Stimulated activated CD4-positive, alpha-beta T cell treated with anti-CD3 and anti-CD28 coated beads, TNF-alpha, amount 100 ng/mL, for 4 hours (primary cell): ENCODE results near the gene CTBS.
A peak's percentile ranks its signal among the peaks of the same experiment; 100 is the strongest.

Experiments used
- DNase-seq, 3 experiments: peaks; one replicate each; pipeline ENCODE4 v3.0.0-alpha.2; 2020; ENCODE audit warnings: low read depth in 3 of 3

The CTBS gene

DNA sequence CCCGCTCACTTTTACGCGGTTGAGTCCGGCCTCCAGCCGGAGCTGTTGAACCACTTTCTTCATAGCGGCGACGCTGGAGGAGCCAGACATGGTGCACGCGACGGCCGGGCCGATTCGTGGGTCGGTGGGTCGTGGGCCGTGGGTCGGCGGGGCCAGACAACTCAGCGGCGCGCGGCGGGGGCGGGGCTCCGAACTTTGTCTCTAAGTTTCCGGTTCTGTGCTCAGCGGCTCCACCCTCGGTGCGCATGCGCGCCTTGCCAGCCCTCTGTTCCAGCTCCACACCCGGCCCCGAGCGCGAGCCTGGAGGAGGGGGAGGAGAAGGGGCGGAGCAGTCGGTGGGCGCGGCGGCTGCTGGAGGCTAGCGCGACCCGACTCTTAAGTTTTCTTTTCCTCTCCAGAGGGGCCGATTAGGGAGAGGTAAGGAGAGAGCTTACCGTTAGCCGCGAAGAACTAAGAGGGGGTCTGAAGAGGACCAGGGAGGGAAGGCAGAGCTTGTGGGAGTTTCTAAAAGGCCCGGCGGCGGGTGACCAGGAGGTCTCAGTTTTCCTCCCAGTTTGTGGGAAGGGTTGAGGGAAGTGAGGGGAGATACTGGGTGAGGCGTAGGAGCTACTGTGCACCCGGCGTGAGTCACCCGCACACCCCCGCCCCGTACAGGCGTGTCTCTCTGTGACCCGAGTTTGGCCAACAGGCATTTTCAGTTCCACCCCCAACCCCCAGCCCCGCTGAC lies 68.1 kb downstream of the CTBS start, which contains the start of the genes GNG5 and SPATA1:
GNG5 (minus strand) TSS at position 580 of the 727 bp plus-strand sequence; CDS start at position 90, 490 bp downstream.
SPATA1 (plus strand) TSS at position 385 of the 727 bp plus-strand sequence. CDS start 9,974 bp downstream, outside the sequence.
- peak; percentile 96 to 97 (median 96) for DNase-seq

- DNase-seq = peak in 1 of 3 experiments; percentile 9
Measured at GRCh38 chr1:84505493-84506001, 68.7 kb downstream of the CTBS start.

DNA sequence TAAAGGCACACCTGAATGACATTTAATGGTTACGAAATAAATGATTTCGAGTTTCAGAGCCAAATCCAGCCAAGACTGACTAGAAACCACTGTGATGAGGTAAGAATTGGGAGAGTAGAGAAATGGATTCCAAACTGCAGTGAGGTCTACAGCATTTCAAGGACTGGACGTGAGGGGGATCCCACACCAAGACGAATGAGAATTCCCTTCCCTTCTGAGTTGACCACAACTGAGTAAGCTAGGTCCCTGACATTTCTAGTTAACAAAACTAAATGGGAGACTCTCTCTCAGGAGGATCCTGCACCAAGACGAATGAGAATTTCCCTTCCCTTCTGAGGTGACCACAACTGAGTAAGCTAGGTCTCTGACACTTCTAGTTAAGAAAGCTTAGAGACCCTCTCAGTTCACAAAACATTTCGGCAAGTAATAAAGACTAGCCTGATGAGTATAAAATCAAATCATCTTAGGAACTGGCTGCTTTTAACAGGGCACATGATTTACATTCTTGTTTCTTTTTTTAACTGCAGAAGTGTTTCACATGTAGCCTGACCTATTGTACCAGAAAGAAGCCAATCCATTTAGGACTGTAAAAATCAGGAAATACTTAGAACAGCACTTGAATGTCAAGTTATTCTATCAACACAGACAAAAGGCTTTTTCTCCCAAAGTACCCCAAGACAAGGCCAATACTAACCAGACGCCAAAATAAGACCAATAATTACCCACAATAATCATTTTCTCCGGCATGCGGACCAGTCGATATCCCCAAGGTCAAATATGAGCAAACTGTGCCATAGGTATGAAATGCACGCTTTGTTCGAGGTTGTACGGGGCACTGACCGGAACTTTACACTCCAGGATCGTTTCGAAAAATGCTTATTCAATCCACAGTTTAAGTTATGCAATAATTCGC lies 69.4 kb downstream of the CTBS start:
- DNase-seq = no peak

- DNase-seq = no peak
Measured at GRCh38 chr1:84502927-84503326, 71.3 kb downstream of the CTBS start.
